ENCODE results near the gene ZNF362. TPM values are rescaled to one million over a fixed set of nuclear protein-coding genes. Genes with fewer than 3 reads are reported as not detected.

ZNF362 gene
- total RNA-seq, 4 donors from 2014 or later = 20.7 to 44.1 (median 26.7) TPM

DNA sequence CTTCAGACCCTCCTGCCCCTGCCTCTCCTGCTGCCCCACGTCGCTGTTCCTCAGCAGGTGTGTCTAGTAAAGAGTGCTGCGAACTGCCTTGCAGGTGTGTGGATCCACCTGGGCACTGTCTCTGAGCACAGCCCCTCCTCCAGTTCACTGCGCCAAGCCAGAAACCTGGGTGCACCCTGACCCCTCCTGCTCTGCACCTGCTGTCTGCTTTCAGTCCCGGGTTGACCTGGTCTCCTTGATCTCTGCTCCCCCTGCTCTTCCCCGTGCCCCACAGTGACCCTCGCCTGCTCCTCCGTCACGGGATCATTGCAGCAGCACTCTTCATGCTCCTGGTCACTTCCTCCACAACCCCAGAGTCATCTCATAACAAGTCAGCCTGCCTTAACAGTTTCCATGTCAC, 58.1 kb downstream of the ZNF362 start:
- Histone ChIP-seq H3K9me3 (no peaks in the 10 kb centered on the region), H3K4me3 (replicated peaks in 1 of 3) (no peak overlapping the region), H3K4me1 (peaks cover 14 to 16% of the 10 kb centered on the region in 2 donors), H3K27ac (no peak overlapping the region), H3K36me3 (no peaks in the 10 kb centered on the region), H3K27me3 (no peaks in the 10 kb centered on the region)
- no peak for TF ChIP-seq POLR2A (IDR thresholded peaks at IDR 0.05)
- TF ChIP-seq, protein P1, sequence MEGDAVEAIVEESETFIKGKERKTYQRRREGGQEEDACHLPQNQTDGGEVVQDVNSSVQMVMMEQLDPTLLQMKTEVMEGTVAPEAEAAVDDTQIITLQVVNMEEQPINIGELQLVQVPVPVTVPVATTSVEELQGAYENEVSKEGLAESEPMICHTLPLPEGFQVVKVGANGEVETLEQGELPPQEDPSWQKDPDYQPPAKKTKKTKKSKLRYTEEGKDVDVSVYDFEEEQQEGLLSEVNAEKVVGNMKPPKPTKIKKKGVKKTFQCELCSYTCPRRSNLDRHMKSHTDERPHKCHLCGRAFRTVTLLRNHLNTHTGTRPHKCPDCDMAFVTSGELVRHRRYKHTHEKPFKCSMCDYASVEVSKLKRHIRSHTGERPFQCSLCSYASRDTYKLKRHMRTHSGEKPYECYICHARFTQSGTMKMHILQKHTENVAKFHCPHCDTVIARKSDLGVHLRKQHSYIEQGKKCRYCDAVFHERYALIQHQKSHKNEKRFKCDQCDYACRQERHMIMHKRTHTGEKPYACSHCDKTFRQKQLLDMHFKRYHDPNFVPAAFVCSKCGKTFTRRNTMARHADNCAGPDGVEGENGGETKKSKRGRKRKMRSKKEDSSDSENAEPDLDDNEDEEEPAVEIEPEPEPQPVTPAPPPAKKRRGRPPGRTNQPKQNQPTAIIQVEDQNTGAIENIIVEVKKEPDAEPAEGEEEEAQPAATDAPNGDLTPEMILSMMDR (IDR thresholded peaks at IDR 0.05) = no peak
- DNase-seq = no peak
- intact Hi-C loops (cut with DNase I) = no loop called here
- WGBS, 2 donors = 89 to 92% methylated on average over 9 of the region's 9 CpGs

DNA sequence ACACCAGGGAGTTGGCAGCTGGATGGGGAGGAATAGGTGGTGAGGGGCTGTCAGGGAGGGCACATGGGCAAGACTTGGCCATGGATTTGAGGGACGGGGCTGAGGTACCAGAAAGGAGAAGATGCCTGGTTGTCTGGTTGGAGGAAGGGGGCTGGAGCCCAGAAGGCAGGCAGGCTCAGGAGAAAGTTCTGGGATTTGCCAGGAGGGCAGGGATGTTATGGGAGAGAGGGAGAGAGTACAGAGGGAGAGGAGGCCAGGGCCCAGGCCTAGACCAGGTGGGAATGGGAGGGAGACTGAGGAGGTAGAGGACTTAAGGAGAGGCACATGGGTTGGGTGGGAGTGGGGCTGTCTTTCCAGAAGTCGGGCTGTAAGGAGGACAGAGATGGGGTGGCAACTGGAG, 60.3 kb downstream of the ZNF362 start:
- Histone ChIP-seq H3K27ac (no peak overlapping the region), H3K9me3 (no peaks in the 10 kb centered on the region), H3K4me3 (replicated peaks in 1 of 3) (no peak overlapping the region), H3K4me1 (peaks cover 14 to 16% of the 10 kb centered on the region in 2 donors), H3K27me3 (no peaks in the 10 kb centered on the region), H3K36me3 (no peaks in the 10 kb centered on the region)
- TF ChIP-seq POLR2A (IDR thresholded peaks at IDR 0.05) = no peak
- TF ChIP-seq, protein P1 (IDR thresholded peaks at IDR 0.05) = no peak
- DNase-seq = no peak
- WGBS, 2 donors = 77 to 80% methylated on average over 2 of the region's 2 CpGs
- intact Hi-C loops (cut with DNase I) = no loop called here

DNA sequence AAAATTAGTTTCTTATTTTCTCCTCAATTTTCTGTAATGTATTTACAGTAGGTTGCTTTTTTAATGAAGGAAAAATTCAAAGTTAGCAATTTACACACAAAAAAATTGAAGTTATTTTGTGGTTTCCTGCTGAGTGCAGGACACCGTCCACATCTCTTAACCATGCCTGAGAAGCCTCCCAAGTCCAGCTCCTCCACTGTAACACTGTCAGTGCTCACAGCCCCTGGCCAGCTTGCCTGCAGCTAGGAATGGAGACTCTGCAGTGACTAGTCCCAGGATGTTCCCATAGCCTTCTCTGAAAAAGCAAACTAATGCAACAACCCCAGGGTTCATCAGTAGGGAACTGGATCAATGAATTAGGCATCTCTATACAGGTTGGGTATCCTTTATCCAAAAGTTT, 61.1 kb downstream of the ZNF362 start:
- Histone ChIP-seq H3K27ac (no peak overlapping the region), H3K9me3 (no peaks in the 10 kb centered on the region), H3K36me3 (peaks cover 0 to 2% of the 10 kb centered on the region in 2 donors), H3K4me3 (replicated peaks in 1 of 3) (no peak overlapping the region), H3K27me3 (no peaks in the 10 kb centered on the region), H3K4me1 (peaks cover 14% of the 10 kb centered on the region in 2 donors)
- no peak for DNase-seq
- intact Hi-C loops (cut with DNase I) = no loop called here
- 44 to 59% methylated on average over 1 of the region's 1 CpG for WGBS, 2 donors
- TF ChIP-seq, protein P1 (IDR thresholded peaks at IDR 0.05) = no peak
- TF ChIP-seq POLR2A (IDR thresholded peaks at IDR 0.05) = no peak

DNA sequence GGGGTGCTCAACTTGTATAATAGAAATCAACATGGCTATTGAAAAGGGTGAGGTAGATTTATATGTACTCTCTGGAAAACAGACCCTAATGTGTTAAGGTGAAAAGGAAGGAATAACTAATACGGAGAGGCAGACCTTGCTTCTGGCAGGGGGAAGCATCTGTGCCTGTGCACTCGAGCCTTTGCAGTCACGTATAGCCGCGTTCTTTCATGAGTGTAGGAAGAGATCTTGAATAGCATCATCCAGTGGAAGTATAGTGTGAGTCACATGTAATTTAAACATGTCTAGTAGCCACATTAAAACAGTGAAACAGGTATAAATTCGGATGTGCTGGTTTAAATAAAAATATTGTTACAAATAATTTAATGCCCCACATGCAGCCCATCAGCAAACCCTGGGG, 61.7 kb downstream of the ZNF362 start:
- TF ChIP-seq, protein P1 (IDR thresholded peaks at IDR 0.05) = no peak
- no peak for TF ChIP-seq POLR2A (IDR thresholded peaks at IDR 0.05)
- WGBS, 2 donors = 67 to 70% methylated on average over 6 of the region's 6 CpGs
- no peak overlapping the region for H3K27ac ChIP-seq
- DNase-seq = no peak
- peaks cover 8 to 14% of the 10 kb centered on the region in 2 donors for H3K4me1 ChIP-seq
- H3K4me3 ChIP-seq (replicated peaks in 1 of 3) = no peak overlapping the region
- intact Hi-C loops (cut with DNase I) = no loop called here
- H3K36me3 ChIP-seq = peaks cover 0 to 8% of the 10 kb centered on the region in 2 donors
- no peaks in the 10 kb centered on the region for H3K27me3 ChIP-seq
- H3K9me3 ChIP-seq = no peaks in the 10 kb centered on the region

DNA sequence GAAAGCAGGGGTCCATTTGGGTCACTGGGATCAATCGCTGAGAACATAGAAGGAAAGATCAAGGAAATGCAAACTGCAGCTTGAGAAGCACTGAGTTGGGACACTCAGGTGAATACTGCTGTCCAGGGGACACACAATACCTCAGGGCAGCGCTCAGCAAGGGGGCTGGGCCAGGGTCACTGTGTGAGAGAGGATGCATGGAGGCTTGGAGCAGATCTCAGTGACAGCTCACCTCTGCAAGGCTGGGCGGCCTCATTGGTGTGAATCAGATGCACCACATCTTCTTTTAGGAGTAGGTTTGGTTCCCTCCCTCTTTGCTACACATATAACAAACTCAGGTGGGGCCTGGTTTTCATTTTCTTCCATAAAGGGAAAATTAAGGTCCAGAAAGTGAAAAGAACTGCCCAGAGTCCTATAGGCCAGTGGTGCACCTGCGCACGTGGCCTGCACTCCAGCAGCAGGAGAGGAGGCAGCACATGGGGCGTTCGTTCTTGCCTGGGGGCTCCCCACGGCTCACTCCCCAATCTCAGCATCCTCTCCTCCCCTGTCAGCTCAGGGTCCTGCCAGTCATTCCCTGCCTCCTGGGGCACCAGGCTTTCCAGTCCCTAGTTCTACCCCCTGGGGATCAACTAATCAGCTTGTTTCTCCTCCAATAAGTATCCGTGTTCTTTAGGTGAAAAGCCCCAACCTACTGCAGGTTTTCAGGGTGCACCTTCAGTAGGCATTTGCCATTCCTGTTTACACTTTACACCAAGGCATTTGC, 63.1 kb downstream of the ZNF362 start:
- 87 to 95% methylated on average over 9 of the region's 9 CpGs for WGBS, 2 donors
- TF ChIP-seq POLR2A (IDR thresholded peaks at IDR 0.05) = no peak
- TF ChIP-seq, protein P1 (IDR thresholded peaks at IDR 0.05) = no peak
- DNase-seq = no peak
- Histone ChIP-seq H3K4me3 (replicated peaks in 1 of 3) (no peak overlapping the region), H3K9me3 (no peaks in the 10 kb centered on the region), H3K4me1 (peaks cover 7 to 27% of the 10 kb centered on the region in 2 donors), H3K27ac (no peak overlapping the region), H3K27me3 (no peaks in the 10 kb centered on the region), H3K36me3 (peaks cover 10 to 21% of the 10 kb centered on the region in 2 donors)
- intact Hi-C loops (cut with DNase I) = no loop called here

All from thyroid gland (tissue), 4 donors.